Right ventricle myocardium superior (tissue), 1 donor: ENCODE results near the gene ADAT3. TPM values are rescaled to one million over a fixed set of nuclear protein-coding genes. Genes with fewer than 3 reads are reported as not detected.
A peak's percentile ranks its signal among the peaks of the same experiment; 100 is the strongest.

ENCODE experiments used
- ATAC-seq: fragments of 200-7000 bp; cut with Tn5 transposase; one replicate; pipeline ENCODE4 v1.9.1; 2020; ENCODE audit warnings: mild to moderate bottlenecking; ENCODE audit not compliant: poor library complexity
- DNase-seq: peaks from one replicate; pipeline ENCODE4 v3.0.0-alpha.2; 2020
- intact Hi-C: fragments of 100-400 bp; cut with DNase I; formaldehyde crosslinking; loops from one replicate; pipeline ENCODE4 v1.11.2; 2022
- total RNA-seq: library from RNA; stranded (reverse); fragmentation: NEBNext Ultra II Directional; extraction: Animal tissue kit (Norgen Biotek cat#: 25700); gene quantifications from one replicate; pipeline ENCODE4 v1.2.1, GENCODE V29; 2021
- donor health status: DM: no; HTN: yes; CAD: no; lungs with severe emphysema.

Gene ADAT3
- total RNA-seq, 1 donor from 2014 or later = 2.1 TPM

GRCh38 chr19:1924320-1924961 lies 19.2 kb downstream of the ADAT3 start:
- DNase-seq (no peak), ATAC-seq (no peak)
- intact Hi-C loops = loop anchor here (5.0 kb wide), 1 partner anchor 148 kb away; no protein-coding TSS in a partner anchor

- ATAC-seq = no peak
- no peak for DNase-seq
- intact Hi-C loops = no loop called here
These were observed 20.3 kb downstream of the ADAT3 start for GRCh38 chr19:1925544-1925943.

- ATAC-seq (peak; percentile 96), DNase-seq (peak; percentile 89)
- intact Hi-C loops = no loop called here
These were observed 24.0 kb downstream of the ADAT3 start for GRCh38 chr19:1929021-1929742.

DNA sequence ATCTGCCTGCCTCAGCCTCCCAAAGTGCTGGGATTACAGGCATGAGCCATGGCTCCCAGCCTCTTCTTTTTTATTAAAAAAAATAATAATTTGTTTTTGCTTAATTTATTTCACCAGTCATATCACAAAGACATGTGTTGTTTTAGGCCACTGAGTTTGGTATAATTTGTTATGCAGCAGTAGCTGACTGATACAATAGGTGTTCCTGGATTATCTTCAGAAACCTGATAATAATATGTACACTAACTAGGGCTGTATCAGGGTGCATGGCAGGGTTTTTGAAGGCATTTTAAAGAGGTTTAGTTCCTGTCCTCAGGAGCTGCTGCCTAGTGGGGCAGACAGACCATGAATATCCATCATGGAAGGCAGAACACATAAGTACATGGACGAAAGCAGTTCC lies 26.2 kb downstream of the ADAT3 start:
- intact Hi-C loops = loop anchor here (10.0 kb wide), 1 partner anchor 393 kb away; the partner anchor contains the start of genes LSM7 and SPPL2B

DNA sequence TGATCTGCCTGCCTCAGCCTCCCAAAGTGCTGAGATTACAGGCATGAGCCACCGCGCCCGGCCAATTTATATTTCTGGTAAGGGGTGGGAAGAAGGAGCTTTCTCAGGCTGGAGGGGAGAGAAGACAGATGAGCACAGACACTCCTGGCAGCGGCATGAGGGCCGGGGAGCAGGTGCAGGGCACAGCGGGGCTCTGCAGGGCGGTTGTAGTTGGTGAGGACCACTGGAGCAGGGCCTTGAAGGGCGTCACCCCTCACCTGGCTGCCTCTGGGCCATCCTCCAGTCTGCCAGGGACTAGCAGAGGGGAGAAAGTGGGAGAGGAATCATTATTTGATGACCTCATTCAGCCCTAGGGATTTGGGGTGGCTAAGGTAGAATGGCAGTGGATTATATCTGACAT lies 27.2 kb downstream of the ADAT3 start:
- intact Hi-C loops = loop anchor here (10.0 kb wide), 1 partner anchor 392 kb away; the partner anchor contains the start of genes LSM7 and SPPL2B
- DNase-seq (no peak), ATAC-seq (no peak)

More for the DNA sequence above, 26.2 kb downstream of the ADAT3 start:
- ATAC-seq (no peak), DNase-seq (no peak)

- no peak for DNase-seq
- no peak for ATAC-seq
- intact Hi-C loops = loop anchor here (10.0 kb wide), 1 partner anchor 392 kb away; the partner anchor contains the start of genes LSM7 and SPPL2B
These were observed 28.0 kb downstream of the ADAT3 start for GRCh38 chr19:1933244-1933643.

GRCh38 chr19:1933942-1934341 lies 28.7 kb downstream of the ADAT3 start:
- intact Hi-C loops = loop anchor here (10.0 kb wide), 1 partner anchor 391 kb away; the partner anchor contains the start of genes LSM7 and SPPL2B
- DNase-seq (no peak), ATAC-seq (no peak)

- intact Hi-C loops = loop anchor here (10.0 kb wide), 1 partner anchor 389 kb away; the partner anchor contains the start of genes LSM7 and SPPL2B
- no peak for ATAC-seq
- DNase-seq = no peak
These were observed 30.4 kb downstream of the ADAT3 start for GRCh38 chr19:1935484-1936208.

GRCh38 chr19:1936430-1936829 lies 31.2 kb downstream of the ADAT3 start:
- ATAC-seq (no peak), DNase-seq (no peak)
- intact Hi-C loops = loop anchor here (10.0 kb wide), 1 partner anchor 388 kb away; the partner anchor contains the start of genes LSM7 and SPPL2B

DNA sequence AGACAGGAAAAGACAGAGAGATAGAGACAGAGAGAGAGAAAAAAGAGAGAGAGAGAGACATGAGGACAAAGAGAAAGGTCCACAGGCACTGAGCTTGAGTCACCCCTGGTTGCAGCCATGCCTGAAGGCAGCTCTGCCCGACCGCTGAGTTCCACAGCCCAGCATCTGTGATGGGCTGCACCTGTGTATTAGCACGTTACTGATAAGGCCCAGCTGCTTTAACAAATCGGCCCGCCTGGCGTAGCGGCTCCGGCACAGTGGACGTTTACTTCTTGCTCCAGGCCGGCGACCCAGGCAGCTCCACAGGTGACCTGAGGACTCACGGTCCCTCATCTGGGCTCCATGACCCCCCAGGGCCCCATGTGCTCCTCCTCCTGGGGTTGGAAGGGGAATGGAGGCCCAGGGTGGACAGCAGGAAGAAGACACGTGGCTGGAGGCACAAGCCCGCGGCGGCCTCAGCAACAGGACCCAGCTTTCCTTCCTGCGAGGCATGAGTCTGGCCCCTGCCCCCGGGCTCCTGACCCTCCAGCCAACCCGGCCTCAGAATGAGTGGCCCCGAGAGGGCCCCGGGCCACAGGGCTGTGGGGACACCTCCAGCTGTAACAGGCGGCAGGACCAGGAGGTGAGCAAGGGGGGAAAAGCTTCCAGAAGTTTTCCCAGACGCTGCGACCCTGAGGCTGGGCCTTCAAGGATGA lies 31.9 kb downstream of the ADAT3 start:
- intact Hi-C loops = loop anchor here (10.0 kb wide), 1 partner anchor 388 kb away; the partner anchor contains the start of genes LSM7 and SPPL2B
- no peak for ATAC-seq
- no peak for DNase-seq

DNA sequence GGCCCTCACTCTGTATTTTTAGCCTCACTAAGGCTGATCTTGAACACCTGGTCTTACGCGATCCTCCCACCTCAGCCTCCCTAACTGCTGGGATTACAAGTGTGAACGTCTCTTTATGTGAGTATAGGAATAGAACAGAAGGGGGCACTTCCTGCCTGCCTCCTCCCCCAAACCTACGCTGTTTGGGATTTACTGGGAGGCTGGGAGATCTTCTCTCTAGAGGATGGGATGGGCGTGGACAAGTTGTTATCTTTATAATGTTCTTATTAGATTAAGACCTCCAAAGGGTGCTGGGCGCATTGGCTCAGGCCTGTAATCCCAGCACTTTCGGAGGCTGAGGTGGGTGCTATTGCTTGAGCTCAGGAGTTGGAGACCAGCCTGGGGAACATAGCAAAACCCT lies 32.9 kb downstream of the ADAT3 start:
- intact Hi-C loops = loop anchor here (10.0 kb wide), 1 partner anchor 387 kb away; the partner anchor contains the start of genes LSM7 and SPPL2B
- ATAC-seq (no peak), DNase-seq (no peak)

- intact Hi-C loops = no loop called here
- no peak for ATAC-seq
- DNase-seq = no peak
These were observed 36.2 kb downstream of the ADAT3 start, which contains the start of gene CSNK1G2 for GRCh38 chr19:1941146-1942077. CSNK1G2 (plus strand) TSS chr19:1941172; CDS start chr19:1969773, 28,601 bp downstream.

GRCh38 chr19:1942078-1942933 lies 37.1 kb downstream of the ADAT3 start:
- ATAC-seq (peak; percentile 42), DNase-seq (peak; percentile 76)
- intact Hi-C loops = no loop called here

GRCh38 chr19:1942934-1943555 lies 37.8 kb downstream of the ADAT3 start:
- DNase-seq (no peak), ATAC-seq (no peak)
- intact Hi-C loops = no loop called here

- no peak for ATAC-seq
- intact Hi-C loops = no loop called here
These were observed 38.5 kb downstream of the ADAT3 start for GRCh38 chr19:1943661-1944087.

More at GRCh38 chr19:1943661-1944087, 38.5 kb downstream of the ADAT3 start:
- no peak for DNase-seq
